ENCODE measurements around the gene LITAFD.

GRCh38 chr16:8882725-8883377, 700 bp downstream of the LITAFD start:
- no peak for TF ChIP-seq POLR2A (IDR thresholded peaks at IDR 0.05; ENCODE audit: low read length)
- no peak for TF ChIP-seq GATA1 (IDR thresholded peaks at IDR 0.05; ENCODE audit: low read depth, low read length)
